Aorta (tissue), 5 donors: ENCODE data around the gene RSPRY1. TPM values are rescaled to one million over a fixed set of nuclear protein-coding genes. Genes with fewer than 3 reads are reported as not detected.
A peak's percentile ranks its signal among the peaks of the same experiment; 100 is the strongest.
"Not testable (repeated sequence)": the region's sequence is repeated elsewhere in the genome, so short reads cannot be mapped to it uniquely, and the experiment has no call there.

Source experiments
- ATAC-seq: fragments of 200-7000 bp; cut with Tn5 transposase; one replicate; pipeline ENCODE4 v1.9.1; 2022; ENCODE audit warnings: moderate library complexity; ENCODE audit not compliant: low FRiP score
- DNase-seq, 2 donors: peaks; one replicate each; pipeline ENCODE4 v3.0.0-alpha.2; 2020
- H3K27ac ChIP-seq, 2 donors: one replicate each; pipeline ENCODE4 v1.5.1; 2013; ENCODE audit warnings: low read length in 2 of 2, mild to moderate bottlenecking in 2 of 2, moderate library complexity in 2 of 2, control low read depth in 1 of 2, inconsistent platforms in 1 of 2, low read depth in 1 of 2
- H3K27me3 ChIP-seq, 2 donors: one replicate each; pipeline ENCODE4 v1.6.1; 2013; ENCODE audit warnings: control low read depth in 1 of 2, low read length in 1 of 2, mild to moderate bottlenecking in 1 of 2, moderate library complexity in 1 of 2; ENCODE audit not compliant: insufficient read depth in 2 of 2, control insufficient read depth in 1 of 2
- H3K36me3 ChIP-seq, 2 donors: one replicate each; pipeline ENCODE4 v1.6.1; 2013; ENCODE audit warnings: control low read depth in 1 of 2, low read length in 1 of 2, mild to moderate bottlenecking in 1 of 2; ENCODE audit not compliant: insufficient read depth in 2 of 2, control insufficient read depth in 1 of 2
- H3K4me1 ChIP-seq, 2 donors: one replicate each; pipeline ENCODE4 v1.6.1; 2013; ENCODE audit warnings: low read length in 2 of 2, control low read depth in 1 of 2, mild to moderate bottlenecking in 1 of 2, moderate library complexity in 1 of 2; ENCODE audit not compliant: insufficient read depth in 2 of 2, control insufficient read depth in 1 of 2
- H3K4me3 ChIP-seq, 2 donors: one replicate each; pipeline ENCODE4 v1.5.1; 2013; ENCODE audit warnings: low read length in 2 of 2, control low read depth in 1 of 2, mild to moderate bottlenecking in 1 of 2
- H3K9me3 ChIP-seq: one replicate; pipeline ENCODE4 v1.6.1; 2013; ENCODE audit warnings: mild to moderate bottlenecking, low read length; ENCODE audit not compliant: control insufficient read depth
- WGBS, 2 donors: extraction: QIAGEN DNeasy Blood & Tissue Kit; methylation state at CpG; one replicate each; pipeline ENCODE4 v1.1.7; 2013; 5-methylcytosine and 5-hydroxymethylcytosine counted together
- intact Hi-C, 2 donors: fragments of 100-400 bp; cut with DNase I; formaldehyde crosslinking; loops; one replicate each; pipeline versions ENCODE4 v1.14.2 to v1.15.0; 2022
- polyA plus RNA-seq, 2 donors: library from polyadenylated mRNA; stranded (reverse); fragments of 200-250 nt; gene quantifications; one replicate each; pipeline ENCODE4 v1.2.3, GENCODE V29; 2013
- total RNA-seq, 2 donors: library from RNA; stranded (reverse); fragmentation: NEBNext Ultra II Directional; extraction: Animal tissue kit (Norgen Biotek cat#: 25700); gene quantifications; one replicate each; pipeline ENCODE4 v1.2.1, GENCODE V29; 2021
- donor health status: healthy with polysubstance abuse.
- donor health status: Bipolar disorder and iron deficiency.
- donor health status: DM: no; HTN: no; CAD: no.
- donor health status: DM: no; HTN: no; CAD: no.
- donor health status: DM: yes; HTN: yes; CAD: no.

Gene RSPRY1
- total and polyA plus RNA-seq, 4 donors, result 10.4 to 32.5 (median 21.8) TPM

GRCh38 chr16:57264950-57265371, 78.8 kb downstream of the RSPRY1 start:
- no peak overlapping the region for H3K4me3 ChIP-seq
- H3K9me3 ChIP-seq, result no peaks in the 10 kb centered on the region
- ATAC-seq (no peak), DNase-seq (peak in 1 of 2 donors; percentile 57)
- no peak overlapping the region for H3K27ac ChIP-seq
- H3K27me3 ChIP-seq, result no peaks in the 10 kb centered on the region
- H3K4me1 ChIP-seq, result no peaks in the 10 kb centered on the region
- intact Hi-C loops, result no loop called here
- 92 to 94% methylated on average over 11 of the region's 11 CpGs for WGBS, 2 donors
- no peaks in the 10 kb centered on the region for H3K36me3 ChIP-seq

GRCh38 chr16:57265850-57266530, 79.9 kb downstream of the RSPRY1 start:
- Histone ChIP-seq H3K9me3 (no peaks in the 10 kb centered on the region), H3K27me3 (no peaks in the 10 kb centered on the region), H3K36me3 (no peaks in the 10 kb centered on the region), H3K4me3 (no peak overlapping the region), H3K27ac (no peak overlapping the region), H3K4me1 (no peaks in the 10 kb centered on the region)
- intact Hi-C loops, result no loop called here
- ATAC-seq (peak; percentile 70), DNase-seq (peak; percentile 63 to 72)
- WGBS, 2 donors, result 47 to 56% methylated on average over 13 to 16 of the region's 16 CpGs

- intact Hi-C loops, result no loop called here
- no peaks in the 10 kb centered on the region for H3K9me3 ChIP-seq
- no peak overlapping the region for H3K27ac ChIP-seq
- no peaks in the 10 kb centered on the region for H3K27me3 ChIP-seq
- H3K36me3 ChIP-seq, result no peaks in the 10 kb centered on the region
- H3K4me1 ChIP-seq, result no peaks in the 10 kb centered on the region
- WGBS, 2 donors, result 64 to 71% methylated on average over 6 of the region's 6 CpGs
- peak in 1 of 2 donors; percentile 12 for DNase-seq
- H3K4me3 ChIP-seq, result no peak overlapping the region
- ATAC-seq, result no peak
Observed at GRCh38 chr16:57266531-57267260, 80.6 kb downstream of the RSPRY1 start.

GRCh38 chr16:57267343-57267742, 81.2 kb downstream of the RSPRY1 start:
- H3K36me3 ChIP-seq, ATAC-seq, DNase-seq, intact Hi-C loops, H3K4me1 ChIP-seq, H3K9me3 ChIP-seq, H3K27me3 ChIP-seq, H3K27ac ChIP-seq, H3K4me3 ChIP-seq: not testable (repeated sequence)
- 79 to 82% methylated on average over 2 of the region's 2 CpGs for WGBS, 2 donors

GRCh38 chr16:57268804-57269800, 83.0 kb downstream of the RSPRY1 start:
- no peak for ATAC-seq
- no peaks in the 10 kb centered on the region for H3K4me1 ChIP-seq
- no peak overlapping the region for H3K4me3 ChIP-seq
- H3K27ac ChIP-seq, result no peak overlapping the region
- H3K9me3 ChIP-seq, result no peaks in the 10 kb centered on the region
- H3K27me3 ChIP-seq, result no peaks in the 10 kb centered on the region
- DNase-seq, result peak in 1 of 2 donors; percentile 59
- intact Hi-C loops, result no loop called here
- H3K36me3 ChIP-seq, result no peaks in the 10 kb centered on the region
- 67 to 71% methylated on average over 14 of the region's 14 CpGs for WGBS, 2 donors

GRCh38 chr16:57270221-57271062, 84.3 kb downstream of the RSPRY1 start:
- DNase-seq (peak in 1 of 2 donors; percentile 42), ATAC-seq (no peak)
- H3K27ac ChIP-seq, result no peak overlapping the region
- intact Hi-C loops, result no loop called here
- no peaks in the 10 kb centered on the region for H3K9me3 ChIP-seq
- no peaks in the 10 kb centered on the region for H3K4me1 ChIP-seq
- 80 to 82% methylated on average over 25 of the region's 25 CpGs for WGBS, 2 donors
- no peaks in the 10 kb centered on the region for H3K36me3 ChIP-seq
- H3K27me3 ChIP-seq, result no peaks in the 10 kb centered on the region
- H3K4me3 ChIP-seq, result no peak overlapping the region

GRCh38 chr16:57271063-57271345, 84.9 kb downstream of the RSPRY1 start:
- intact Hi-C loops, result no loop called here
- H3K9me3 ChIP-seq, result no peaks in the 10 kb centered on the region
- 87 to 90% methylated on average over 7 of the region's 7 CpGs for WGBS, 2 donors
- H3K27me3 ChIP-seq, result no peaks in the 10 kb centered on the region
- H3K4me1 ChIP-seq, result no peaks in the 10 kb centered on the region
- DNase-seq (peak in 1 of 2 donors; percentile 42), ATAC-seq (no peak)
- H3K4me3 ChIP-seq, result no peak overlapping the region
- no peaks in the 10 kb centered on the region for H3K36me3 ChIP-seq
- no peak overlapping the region for H3K27ac ChIP-seq
